HepG2 (cell line): Measurements from ENCODE around the gene TMED3. TPM values are rescaled to one million over a fixed set of nuclear protein-coding genes. Genes with fewer than 3 reads are reported as not detected.

Source experiments
- ATF4 ChIP-seq, 2 experiments: fragments of 450-650 bp in 1 of 2; sonication (generic) in 1 of 2; formaldehyde crosslinking; IDR thresholded peaks; 2 replicates each; pipeline versions ENCODE4 v1.5.0 to v1.8.0; 2020 to 2022; ENCODE audit warnings: mild to moderate bottlenecking in 1 of 2, missing genetic modification reagents in 1 of 2
- FOXK2 ChIP-seq: fragments of 450-650 bp; IDR thresholded peaks from 2 replicates; pipeline ENCODE4 v1.6.1; 2016
- HDAC2 ChIP-seq: sonication (generic); formaldehyde crosslinking; IDR thresholded peaks from 2 replicates; pipeline ENCODE4 v1.4.0; 2020; ENCODE audit warnings: missing genetic modification reagents
- KDM6A ChIP-seq: IDR thresholded peaks from 2 replicates; pipeline ENCODE4 v1.6.1; 2016; ENCODE audit warnings: low read depth
- NR2F2 ChIP-seq: IDR thresholded peaks from 2 replicates; pipeline ENCODE4 v1.6.1; 2012; ENCODE audit warnings: low read depth, inconsistent platforms, borderline replicate concordance
- PHF20 ChIP-seq: sonication (generic); formaldehyde crosslinking; IDR thresholded peaks from 2 replicates; pipeline ENCODE4 v1.5.0; 2020; ENCODE audit warnings: mild to moderate bottlenecking, missing genetic modification reagents
- PITX1 ChIP-seq: sonication (generic); formaldehyde crosslinking; IDR thresholded peaks from 2 replicates; pipeline ENCODE4 v1.5.1; 2020; ENCODE audit warnings: mild to moderate bottlenecking, missing genetic modification reagents
- RCOR2 ChIP-seq: IDR thresholded peaks from 2 replicates; pipeline ENCODE4 v1.6.1; 2016; ENCODE audit warnings: missing biosample characterization, missing genetic modification reagents
- RXRB ChIP-seq: IDR thresholded peaks from 2 replicates; pipeline ENCODE4 v1.6.1; 2016; ENCODE audit warnings: borderline replicate concordance, missing genetic modification reagents, missing compliant biosample characterization
- SRF ChIP-seq: IDR thresholded peaks from 2 replicates; pipeline ENCODE4 v1.6.1; 2011; ENCODE audit warnings: mild to moderate bottlenecking, low read depth, low read length, moderate library complexity
- SRSF1 ChIP-seq: fragments of 200-400 bp; formaldehyde crosslinking; optimal IDR thresholded peaks from 2 replicates; pipeline ENCODE3; 2017; ENCODE audit warnings: mild to moderate bottlenecking, low read depth, low read length, moderate library complexity
- THYN1 ChIP-seq: sonication (generic); formaldehyde crosslinking; IDR thresholded peaks from 2 replicates; pipeline ENCODE4 v1.8.1; 2023; ENCODE audit warnings: low read depth, mild to moderate bottlenecking, moderate library complexity, missing genetic modification reagents, borderline replicate concordance
- ZBTB49 ChIP-seq: sonication (generic); formaldehyde crosslinking; IDR thresholded peaks from 2 replicates; pipeline ENCODE4 v1.4.0; 2020; ENCODE audit warnings: missing genetic modification reagents, borderline replicate concordance
- ZNF230 ChIP-seq: sonication (generic); formaldehyde crosslinking; IDR thresholded peaks from 2 replicates; pipeline ENCODE4 v1.4.0; 2020; ENCODE audit warnings: mild to moderate bottlenecking, missing genetic modification reagents
- ZNF282 ChIP-seq: fragments of 450-650 bp; IDR thresholded peaks from 2 replicates; pipeline ENCODE4 v1.6.1; 2018; ENCODE audit not compliant: partially characterized antibody
- ZNF432 ChIP-seq: sonication (generic); formaldehyde crosslinking; IDR thresholded peaks from 2 replicates; pipeline ENCODE4 v1.5.0; 2020; ENCODE audit warnings: missing genetic modification reagents, mild to moderate bottlenecking, borderline replicate concordance
- ZNF557 ChIP-seq: sonication (generic); formaldehyde crosslinking; IDR thresholded peaks from 2 replicates; pipeline ENCODE4 v1.4.0; 2020; ENCODE audit warnings: missing genetic modification reagents
- ZNF740 ChIP-seq: sonication (generic); formaldehyde crosslinking; IDR thresholded peaks from 2 replicates; pipeline ENCODE4 v1.4.0; 2020; ENCODE audit warnings: missing genetic modification reagents
- ZNF746 ChIP-seq: sonication (generic); formaldehyde crosslinking; IDR thresholded peaks from 2 replicates; pipeline ENCODE4 v1.8.0; 2022; ENCODE audit warnings: mild to moderate bottlenecking, missing genetic modification reagents
- ZSCAN31 ChIP-seq: sonication (generic); formaldehyde crosslinking; IDR thresholded peaks from 2 replicates; pipeline ENCODE4 v1.5.0; 2020; ENCODE audit warnings: low read depth, mild to moderate bottlenecking, missing genetic modification reagents
- ZSCAN9 ChIP-seq: IDR thresholded peaks from 2 replicates; pipeline ENCODE4 v1.6.1; 2016; ENCODE audit warnings: borderline replicate concordance
- polyA plus RNA-seq, 8 experiments: library from polyadenylated mRNA; depleted of rRNA in 3 of 8; stranded (reverse) in 7 of 8; unstranded in 1 of 8; fragments of >200 nt; fragmentation: Illumina TruSeq in 4 of 8; extraction: Trizol in 4 of 8; gene quantifications; 2 replicates each; pipeline versions ENCODE4 v1.2.1 to v1.2.3, GENCODE V29; 2011 to 2016; ENCODE audit warnings: low read depth in 4 of 8, missing spikeins in 1 of 8, mixed read lengths in 1 of 8; ENCODE audit not compliant: insufficient read depth in 1 of 8
- total RNA-seq, 5 experiments: library from RNA; depleted of rRNA; stranded (reverse); fragments of >200 nt; fragmentation: Illumina TruSeq; extraction: Trizol; gene quantifications; 2 replicates each; pipeline ENCODE4 v1.2.3, GENCODE V29; 2016; ENCODE audit warnings: low read depth in 1 of 5
- TF ChIP-seq, protein P1 (sequence below): sonication (generic); formaldehyde crosslinking; IDR thresholded peaks from 2 replicates; pipeline ENCODE4 v1.4.0; 2020; ENCODE audit warnings: missing genetic modification reagents, borderline replicate concordance

Gene TMED3
- total and polyA plus RNA-seq, 2 of the 13 experiments (the other 11 are each of a cell fraction or from before 2014, with no cell fraction given) = 125 to 155 TPM

GRCh38 chr15:79310985-79311900 lies at the start of gene TMED3 (continued):
- TF ChIP-seq, protein P1, sequence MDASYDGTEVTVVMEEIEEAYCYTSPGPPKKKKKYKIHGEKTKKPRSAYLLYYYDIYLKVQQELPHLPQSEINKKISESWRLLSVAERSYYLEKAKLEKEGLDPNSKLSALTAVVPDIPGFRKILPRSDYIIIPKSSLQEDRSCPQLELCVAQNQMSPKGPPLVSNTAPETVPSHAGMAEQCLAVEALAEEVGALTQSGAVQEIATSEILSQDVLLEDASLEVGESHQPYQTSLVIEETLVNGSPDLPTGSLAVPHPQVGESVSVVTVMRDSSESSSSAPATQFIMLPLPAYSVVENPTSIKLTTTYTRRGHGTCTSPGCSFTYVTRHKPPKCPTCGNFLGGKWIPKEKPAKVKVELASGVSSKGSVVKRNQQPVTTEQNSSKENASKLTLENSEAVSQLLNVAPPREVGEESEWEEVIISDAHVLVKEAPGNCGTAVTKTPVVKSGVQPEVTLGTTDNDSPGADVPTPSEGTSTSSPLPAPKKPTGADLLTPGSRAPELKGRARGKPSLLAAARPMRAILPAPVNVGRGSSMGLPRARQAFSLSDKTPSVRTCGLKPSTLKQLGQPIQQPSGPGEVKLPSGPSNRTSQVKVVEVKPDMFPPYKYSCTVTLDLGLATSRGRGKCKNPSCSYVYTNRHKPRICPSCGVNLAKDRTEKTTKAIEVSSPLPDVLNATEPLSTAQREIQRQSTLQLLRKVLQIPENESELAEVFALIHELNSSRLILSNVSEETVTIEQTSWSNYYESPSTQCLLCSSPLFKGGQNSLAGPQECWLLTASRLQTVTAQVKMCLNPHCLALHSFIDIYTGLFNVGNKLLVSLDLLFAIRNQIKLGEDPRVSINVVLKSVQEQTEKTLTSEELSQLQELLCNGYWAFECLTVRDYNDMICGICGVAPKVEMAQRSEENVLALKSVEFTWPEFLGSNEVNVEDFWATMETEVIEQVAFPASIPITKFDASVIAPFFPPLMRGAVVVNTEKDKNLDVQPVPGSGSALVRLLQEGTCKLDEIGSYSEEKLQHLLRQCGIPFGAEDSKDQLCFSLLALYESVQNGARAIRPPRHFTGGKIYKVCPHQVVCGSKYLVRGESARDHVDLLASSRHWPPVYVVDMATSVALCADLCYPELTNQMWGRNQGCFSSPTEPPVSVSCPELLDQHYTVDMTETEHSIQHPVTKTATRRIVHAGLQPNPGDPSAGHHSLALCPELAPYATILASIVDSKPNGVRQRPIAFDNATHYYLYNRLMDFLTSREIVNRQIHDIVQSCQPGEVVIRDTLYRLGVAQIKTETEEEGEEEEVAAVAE (CRISPR knock-in tag) = no peak
- TF ChIP-seq HDAC2 (0 out of 2 replicates have a peak, but pooled peaks have one; percentile 12), KDM6A (CRISPR knock-in tag) (no peak), ZNF230 (CRISPR knock-in tag) (peak; percentile 87; the same call in 1 of the 2 replicates), PITX1 (CRISPR knock-in tag) (peak; percentile 48; the same call in 1 of the 2 replicates), ZNF432 (CRISPR knock-in tag) (no peak), RCOR2 (CRISPR knock-in tag) (no peak), ZNF282 (no peak), FOXK2 (no peak), SRF (no peak), ZSCAN31 (peak; percentile 83), ZNF740 (CRISPR knock-in tag) (no peak; the same call in none of the 2 replicates), PHF20 (CRISPR knock-in tag) (peak; percentile 80), SRSF1 (peak; percentile 23), NR2F2 (no peak), ZBTB49 (no peak; the same call in 1 of the 2 replicates), RXRB (peak; percentile 19; the same call in 1 of the 2 replicates), ZNF557 (CRISPR knock-in tag) (0 out of 2 replicates have a peak, but pooled peaks have one; percentile 63), THYN1 (CRISPR knock-in tag) (no peak), ZNF746 (CRISPR knock-in tag) (0 out of 2 replicates have a peak, but pooled peaks have one; percentile 51), ZSCAN9 (CRISPR knock-in tag) (no peak), ATF4 (CRISPR knock-in tag; IDR thresholded peaks at IDR 0.05) (no peak)
